Left colon (tissue), 2 donors: ENCODE measurements around the gene MAST4. TPM values are rescaled to one million over a fixed set of nuclear protein-coding genes. Genes with fewer than 3 reads are reported as not detected.

Experiments
- ATAC-seq: fragments of 200-7000 bp; cut with Tn5 transposase; one replicate; pipeline ENCODE4 v1.9.1; 2020; ENCODE audit warnings: mild to moderate bottlenecking, moderate library complexity
- DNase-seq, 2 donors: peaks; one replicate each; pipeline ENCODE4 v3.0.0-alpha.2; 2020
- intact Hi-C, 2 donors: fragments of 100-400 bp; cut with DNase I in 1 of 2; cut with micrococcal nuclease in 1 of 2; formaldehyde crosslinking; loops; one replicate each; pipeline versions ENCODE4 v1.11.2 to v1.14.0; 2022; cut with DNase I, micrococcal nuclease
- total RNA-seq, 2 donors: library from RNA; stranded (reverse); fragmentation: NEBNext Ultra II Directional; extraction: Animal tissue kit (Norgen Biotek cat#: 25700); gene quantifications; one replicate each; pipeline ENCODE4 v1.2.1, GENCODE V29; 2021
- donor health status: DM: no; HTN: no; CAD: no.
- donor health status: DM: yes; HTN: yes; CAD: no.

MAST4 gene
- total RNA-seq, 2 donors from 2014 or later, result 12.8 to 20.5 TPM

- no peak for ATAC-seq
- intact Hi-C loops, result no loop called here
- DNase-seq, result peak in 1 of 2 donors; percentile 19
These were observed 1.1 kb downstream of the MAST4 start for GRCh38 chr5:66597183-66597757.

- intact Hi-C loops, result no loop called here
- DNase-seq (no peak), ATAC-seq (no peak)
These were observed 6.4 kb downstream of the MAST4 start for GRCh38 chr5:66602621-66603020.

- intact Hi-C loops, result no loop called here
- ATAC-seq, result no peak
- DNase-seq, result no peak
These were observed 7.0 kb downstream of the MAST4 start for GRCh38 chr5:66603164-66603563.

- no peak for ATAC-seq
- no peak for DNase-seq
- intact Hi-C loops, result no loop called here
These were observed 7.7 kb downstream of the MAST4 start for GRCh38 chr5:66603881-66604280.

GRCh38 chr5:66606713-66607112, 10.5 kb downstream of the MAST4 start:
- intact Hi-C loops, result no loop called here
- no peak for ATAC-seq
- no peak for DNase-seq

GRCh38 chr5:66608501-66608900, 12.3 kb downstream of the MAST4 start:
- intact Hi-C loops, result no loop called here
- DNase-seq (no peak), ATAC-seq (no peak)

- ATAC-seq, result no peak
- no peak for DNase-seq
- intact Hi-C loops, result no loop called here
These were observed 13.4 kb downstream of the MAST4 start for GRCh38 chr5:66609615-66610014.

GRCh38 chr5:66612226-66612625, 16.0 kb downstream of the MAST4 start:
- DNase-seq (no peak), ATAC-seq (no peak)
- intact Hi-C loops, result no loop called here

GRCh38 chr5:66615136-66615535, 18.9 kb downstream of the MAST4 start:
- DNase-seq, result no peak
- intact Hi-C loops, result no loop called here
- ATAC-seq, result no peak

- ATAC-seq, result no peak
- intact Hi-C loops, result no loop called here
- no peak for DNase-seq
These were observed 19.7 kb downstream of the MAST4 start for GRCh38 chr5:66615894-66616293.

- intact Hi-C loops, result no loop called here
- no peak for ATAC-seq
- DNase-seq, result no peak
These were observed 20.5 kb downstream of the MAST4 start for GRCh38 chr5:66616520-66617225.

- intact Hi-C loops, result no loop called here
- DNase-seq, result no peak
- no peak for ATAC-seq
These were observed 21.2 kb downstream of the MAST4 start for GRCh38 chr5:66617226-66617861.

- DNase-seq, result no peak
- no peak for ATAC-seq
- intact Hi-C loops, result no loop called here
These were observed 22.0 kb downstream of the MAST4 start for GRCh38 chr5:66617991-66618768.

GRCh38 chr5:66620711-66621110, 24.5 kb downstream of the MAST4 start:
- no peak for ATAC-seq
- DNase-seq, result no peak
- intact Hi-C loops, result no loop called here

- intact Hi-C loops, result no loop called here
- ATAC-seq (no peak), DNase-seq (no peak)
These were observed 25.0 kb downstream of the MAST4 start for GRCh38 chr5:66621146-66621545.

- no peak for ATAC-seq
- intact Hi-C loops, result no loop called here
These were observed 25.5 kb downstream of the MAST4 start for GRCh38 chr5:66621736-66622135.

GRCh38 chr5:66628561-66628960, 32.4 kb downstream of the MAST4 start:
- intact Hi-C loops, result no loop called here
- DNase-seq (no peak), ATAC-seq (no peak)

More at GRCh38 chr5:66621736-66622135, 25.5 kb downstream of the MAST4 start:
- no peak for DNase-seq

GRCh38 chr5:66629446-66629845, 33.3 kb downstream of the MAST4 start:
- ATAC-seq (no peak), DNase-seq (no peak)
- intact Hi-C loops, result no loop called here

- intact Hi-C loops, result no loop called here
These were observed 37.6 kb downstream of the MAST4 start for GRCh38 chr5:66633754-66634153.

GRCh38 chr5:66634601-66635000, 38.4 kb downstream of the MAST4 start:
- DNase-seq (no peak), ATAC-seq (no peak)
- intact Hi-C loops, result no loop called here

More at GRCh38 chr5:66633754-66634153, 37.6 kb downstream of the MAST4 start:
- DNase-seq (no peak), ATAC-seq (no peak)
